Cardiac fibroblast (primary cell): ENCODE measurements around the gene SGIP1.
A peak's percentile ranks its signal among the peaks of the same experiment; 100 is the strongest.
"Not testable (repeated sequence)": the region's sequence is repeated elsewhere in the genome, so short reads cannot be mapped to it uniquely, and the experiment has no call there.

Source experiments
- DNase-seq, 2 donors: peaks; one replicate each; pipeline versions ENCODE4 v3.0.0 to v3.0.0-alpha.2; 2010; ENCODE audit warnings: low read depth in 2 of 2
- H3K4me3 ChIP-seq, 2 donors: replicated peaks in 1 of 2; 1 replicate in 1 of 2; 2 replicates in 1 of 2; pipeline ENCODE4 v1.5.1; 2011; ENCODE audit warnings: low read depth in 2 of 2, low read length in 2 of 2, mild to moderate bottlenecking in 2 of 2, moderate library complexity in 1 of 2
- CTCF ChIP-seq: IDR thresholded peaks from one replicate; pipeline ENCODE4 v1.5.1; 2011; ENCODE audit warnings: low read depth, mild to moderate bottlenecking, low read length, inconsistent platforms

The SGIP1 gene

GRCh38 chr1:66777831-66778230 lies 243.9 kb downstream of the SGIP1 start:
- H3K4me3 ChIP-seq, result no peak overlapping the region
- no peak for TF ChIP-seq CTCF
- DNase-seq, result no peak

- no peak overlapping the region for H3K4me3 ChIP-seq
- no peak for TF ChIP-seq CTCF
- DNase-seq, result no peak
Observed at GRCh38 chr1:66778266-66778665, 244.3 kb downstream of the SGIP1 start.

GRCh38 chr1:66778969-66779368 lies 245.0 kb downstream of the SGIP1 start:
- no peak overlapping the region for H3K4me3 ChIP-seq
- no peak for TF ChIP-seq CTCF
- peak in 1 of 2 donors; percentile 4 for DNase-seq

- TF ChIP-seq CTCF, result no peak
- no peak for DNase-seq
- H3K4me3 ChIP-seq, result no peak overlapping the region
Observed at GRCh38 chr1:66779475-66780078, 245.6 kb downstream of the SGIP1 start.

- not testable (repeated sequence) for DNase-seq, H3K4me3 ChIP-seq
Observed at GRCh38 chr1:66785800-66786199, 251.8 kb downstream of the SGIP1 start.

- TF ChIP-seq CTCF, result no peak
- DNase-seq, result no peak
- no peak overlapping the region for H3K4me3 ChIP-seq
Observed at GRCh38 chr1:66787641-66788040, 253.7 kb downstream of the SGIP1 start.

GRCh38 chr1:66788231-66788939 lies 254.4 kb downstream of the SGIP1 start:
- DNase-seq, result no peak

More at GRCh38 chr1:66788231-66788939, 254.4 kb downstream of the SGIP1 start:
- no peak for TF ChIP-seq CTCF
- H3K4me3 ChIP-seq, result no peak overlapping the region
